Stimulated activated CD4-positive, alpha-beta T cell treated with anti-CD3 and anti-CD28 coated beads, TNF-alpha, amount 100 ng/mL, for 4 hours (primary cell): ENCODE measurements around the gene AOC1.
"Not testable (repeated sequence)": the region's sequence is repeated elsewhere in the genome, so short reads cannot be mapped to it uniquely, and the experiment has no call there.

ENCODE experiments used
- DNase-seq, 3 experiments: peaks; one replicate each; pipeline ENCODE4 v3.0.0-alpha.2; 2020; ENCODE audit warnings: low read depth in 3 of 3

The AOC1 gene

GRCh38 chr7:150896562-150897209 is 44.4 kb downstream of the AOC1 start:
- DNase-seq: no peak

DNA sequence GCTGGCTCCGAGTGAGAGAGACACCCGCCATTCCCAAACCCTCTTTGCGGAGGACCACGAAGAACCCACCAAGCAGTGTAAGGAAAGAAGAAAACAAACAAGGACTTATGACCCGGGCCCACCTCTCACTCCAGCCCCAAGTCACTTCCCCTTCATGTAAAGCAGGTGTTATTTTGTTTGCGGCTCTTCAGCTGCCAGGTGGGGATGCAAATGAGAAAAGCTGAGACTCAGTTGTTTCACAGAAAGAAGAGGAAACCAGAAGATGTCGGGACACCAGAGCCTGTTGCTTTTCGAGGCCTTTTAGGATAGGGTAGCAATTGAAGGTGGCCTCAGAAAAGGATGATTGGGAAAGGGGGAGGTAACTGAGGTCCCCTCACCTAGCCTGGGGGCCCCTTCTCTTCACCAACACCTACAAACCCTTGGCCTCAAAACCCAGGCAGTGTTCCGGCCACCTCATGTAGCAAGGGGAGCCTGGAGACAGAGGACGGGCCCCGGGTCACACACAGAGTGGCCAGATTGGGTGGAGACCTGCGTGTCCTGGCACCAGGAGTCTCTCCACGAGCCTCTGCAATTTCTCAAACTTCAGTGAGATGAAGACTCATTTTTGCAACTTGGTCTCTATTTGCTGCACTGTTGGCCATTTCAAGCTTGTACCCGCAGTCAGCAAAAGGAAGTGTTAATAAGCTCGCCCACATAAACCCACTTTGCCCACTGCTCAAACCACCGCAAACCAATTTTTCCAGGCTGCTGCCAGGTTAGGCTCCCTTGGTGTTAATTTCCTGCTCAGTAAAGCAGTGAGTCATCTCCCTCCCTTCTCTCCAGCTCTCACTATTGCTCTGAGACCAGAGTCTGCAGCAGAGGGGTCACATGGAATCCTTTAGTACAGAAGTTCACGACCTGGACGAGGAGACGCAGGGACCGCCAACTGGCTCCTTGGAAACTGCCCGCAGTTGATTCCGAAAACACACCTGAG is 45.5 kb downstream of the AOC1 start:
- no peak for DNase-seq

DNA sequence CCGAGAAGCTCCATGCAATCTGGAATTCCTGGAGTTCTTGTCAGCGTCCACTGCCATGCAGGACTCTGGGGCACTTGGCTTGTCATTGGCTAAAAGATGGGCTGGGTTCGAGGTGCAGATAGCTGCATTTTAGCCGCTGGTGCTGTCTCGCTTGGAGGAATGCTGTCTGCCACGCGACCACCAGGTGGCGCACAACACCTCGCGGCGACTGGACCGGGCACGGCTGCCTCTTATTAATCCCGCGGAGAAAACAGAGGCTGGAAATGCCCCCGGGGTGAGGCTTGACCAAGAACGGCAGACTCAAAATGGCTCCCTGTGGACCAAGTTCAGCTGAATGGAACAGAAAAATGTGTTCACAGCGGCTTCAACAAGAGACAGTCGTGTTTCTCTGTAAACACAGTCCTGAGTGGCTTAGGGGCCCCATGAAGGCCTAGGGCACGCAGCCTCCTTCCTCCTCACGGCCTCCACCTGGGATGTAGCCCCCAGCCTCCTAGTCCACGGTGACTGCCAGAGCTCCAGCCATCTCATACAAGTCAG is 46.2 kb downstream of the AOC1 start:
- peak; percentile 62 to 73 (median 67) for DNase-seq

DNA sequence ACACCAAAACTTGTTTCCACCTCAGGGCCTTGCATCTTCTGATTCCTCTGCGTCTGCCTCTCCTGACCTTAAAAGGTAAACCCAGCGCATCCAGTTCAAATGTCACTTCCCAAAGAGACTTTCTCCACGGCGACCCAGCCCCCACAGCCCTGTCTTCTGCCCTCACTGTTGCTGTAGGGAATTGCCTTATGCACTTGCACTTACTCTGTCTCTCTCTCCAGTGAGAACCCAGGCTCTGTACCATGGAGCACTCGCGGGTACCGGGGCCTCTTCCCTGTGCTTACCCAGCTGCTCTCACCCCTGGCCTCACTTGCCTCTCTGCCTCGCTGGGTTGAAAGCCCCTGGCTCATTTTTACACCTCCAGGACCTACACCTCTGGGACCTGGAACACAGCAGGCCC is 48.4 kb downstream of the AOC1 start:
- no peak for DNase-seq

- DNase-seq: no peak
These were observed 49.1 kb downstream of the AOC1 start for GRCh38 chr7:150901160-150902035.

GRCh38 chr7:150902078-150903033 is 50.0 kb downstream of the AOC1 start:
- no peak for DNase-seq

DNA sequence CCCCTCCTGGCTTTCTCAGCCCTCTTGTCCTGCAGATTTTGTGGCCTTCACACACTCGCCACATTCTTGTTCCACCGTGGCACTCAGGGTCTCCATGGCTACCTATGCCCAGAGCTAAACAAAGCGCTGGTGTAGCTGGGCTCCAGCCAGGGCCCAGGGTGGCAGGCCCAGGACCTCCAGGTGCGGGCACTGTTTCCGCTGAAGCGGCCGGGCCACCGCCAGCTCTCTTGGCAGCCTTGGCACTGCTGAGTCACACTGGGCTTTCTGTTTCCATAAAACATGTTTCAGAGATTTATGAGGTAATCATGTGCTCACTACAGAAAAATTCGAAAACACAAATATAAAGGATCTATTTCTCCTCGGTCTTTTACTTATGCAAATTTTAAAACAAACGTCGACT is 51.3 kb downstream of the AOC1 start:
- DNase-seq: no peak

- DNase-seq: no peak
These were observed 51.9 kb downstream of the AOC1 start for GRCh38 chr7:150904011-150904909.

GRCh38 chr7:150908173-150908572 is 55.9 kb downstream of the AOC1 start:
- DNase-seq: no peak

GRCh38 chr7:150909200-150909995 is 57.1 kb downstream of the AOC1 start:
- no peak for DNase-seq

- not testable (repeated sequence) for DNase-seq
These were observed 58.1 kb downstream of the AOC1 start for GRCh38 chr7:150910305-150910995.

DNA sequence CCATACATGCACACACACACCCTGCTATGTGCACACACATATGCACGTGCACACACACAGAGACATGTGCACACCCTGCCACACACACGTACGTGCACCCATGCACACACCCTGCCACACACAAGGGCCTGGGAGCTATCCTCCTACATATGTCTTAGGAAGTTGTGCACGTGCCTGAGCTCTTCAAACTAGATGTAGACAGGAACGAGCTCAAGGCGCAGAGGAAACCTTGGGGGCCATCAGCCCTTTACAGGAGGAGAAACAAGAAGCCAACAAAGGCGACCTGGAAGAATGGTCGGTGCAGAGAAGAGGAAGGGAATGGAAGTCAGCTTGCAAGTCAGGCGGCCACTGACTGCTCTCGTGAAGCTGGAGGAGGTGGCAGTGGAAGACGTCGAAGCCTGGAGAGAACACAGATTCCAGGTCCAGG is 58.7 kb downstream of the AOC1 start:
- no peak for DNase-seq
